Upper lobe of left lung (tissue), 4 donors: ENCODE results near the gene TPST1.
"Not testable (repeated sequence)": the region's sequence is repeated elsewhere in the genome, so short reads cannot be mapped to it uniquely, and the experiment has no call there.

Experiments
- CTCF ChIP-seq, 6 experiments: fragments of 450-650 bp in 4 of 6; fragments of 200-600 bp in 2 of 6; sonication (generic) in 2 of 6; IDR thresholded peaks; one replicate each; pipeline ENCODE4 v1.5.1; 2016 to 2019; ENCODE audit warnings: antibody characterized with exemption in 6 of 6
- POLR2A ChIP-seq, 4 donors: fragments of 450-650 bp; IDR thresholded peaks; one replicate each; pipeline ENCODE4 v1.5.1; 2016 to 2017; ENCODE audit warnings: antibody characterized with exemption in 4 of 4, mild to moderate bottlenecking in 2 of 4
- POLR2AphosphoS5 ChIP-seq, 2 donors: sonication (generic); formaldehyde crosslinking; IDR thresholded peaks; one replicate each; pipeline ENCODE4 v1.5.1; 2017; ENCODE audit warnings: antibody characterized with exemption in 2 of 2

- not testable (repeated sequence) for TF ChIP-seq CTCF, POLR2AphosphoS5, POLR2A (IDR thresholded peaks at IDR 0.05)
Measured at GRCh38 chr7:66398841-66399240, 193.7 kb downstream of the TPST1 start.
